Ascending aorta (tissue), 2 donors: ENCODE measurements around the gene ARVCF. TPM values are rescaled to one million over a fixed set of nuclear protein-coding genes. Genes with fewer than 3 reads are reported as not detected.
"Not testable (repeated sequence)": the region's sequence is repeated elsewhere in the genome, so short reads cannot be mapped to it uniquely, and the experiment has no call there.

ENCODE experiments used
- DNase-seq, 2 donors: peaks; one replicate each; pipeline ENCODE4 v3.0.0-alpha.2; 2019; ENCODE audit warnings: low spot score in 2 of 2
- H3K27ac ChIP-seq, 2 donors: fragments of 200-600 bp; sonication (generic); one replicate each; pipeline ENCODE4 v1.5.1; 2016 to 2017; ENCODE audit warnings: mild to moderate bottlenecking in 1 of 2
- H3K27me3 ChIP-seq: fragments of 200-600 bp; sonication (generic); one replicate; pipeline ENCODE4 v1.5.1; 2017
- H3K36me3 ChIP-seq, 2 donors: fragments of 200-600 bp; sonication (generic); one replicate each; pipeline ENCODE4 v1.5.1; 2016
- H3K4me1 ChIP-seq, 2 donors: fragments of 200-600 bp; sonication (generic); one replicate each; pipeline ENCODE4 v1.5.1; 2016 to 2017; ENCODE audit warnings: mild to moderate bottlenecking in 1 of 2
- H3K4me3 ChIP-seq, 2 donors: fragments of 200-600 bp; sonication (generic); one replicate each; pipeline ENCODE4 v1.5.1; 2016 to 2017; ENCODE audit warnings: mild to moderate bottlenecking in 1 of 2
- H3K9me3 ChIP-seq, 2 donors: fragments of 200-600 bp; sonication (generic); one replicate each; pipeline ENCODE4 v1.5.1; 2016
- intact Hi-C: fragments of 100-400 bp; cut with DNase I; formaldehyde crosslinking; loops from one replicate; pipeline ENCODE4 v1.15.1; 2023
- total RNA-seq: library from RNA; depleted of rRNA; stranded (reverse); fragments of >200 nt; gene quantifications from one replicate; pipeline ENCODE4 v1.1.0, GENCODE V29; 2016
- TF ChIP-seq, protein P1 (sequence below), 3 experiments: fragments of 200-600 bp in 2 of 3; fragments of 450-650 bp in 1 of 3; sonication (generic) in 2 of 3; IDR thresholded peaks; one replicate each; pipeline ENCODE4 v1.5.1; 2016 to 2019; ENCODE audit warnings: antibody characterized with exemption in 3 of 3, mild to moderate bottlenecking in 1 of 3, moderate library complexity in 1 of 3

Gene ARVCF
- total RNA-seq, 1 donor from 2014 or later, result 252 TPM

DNA sequence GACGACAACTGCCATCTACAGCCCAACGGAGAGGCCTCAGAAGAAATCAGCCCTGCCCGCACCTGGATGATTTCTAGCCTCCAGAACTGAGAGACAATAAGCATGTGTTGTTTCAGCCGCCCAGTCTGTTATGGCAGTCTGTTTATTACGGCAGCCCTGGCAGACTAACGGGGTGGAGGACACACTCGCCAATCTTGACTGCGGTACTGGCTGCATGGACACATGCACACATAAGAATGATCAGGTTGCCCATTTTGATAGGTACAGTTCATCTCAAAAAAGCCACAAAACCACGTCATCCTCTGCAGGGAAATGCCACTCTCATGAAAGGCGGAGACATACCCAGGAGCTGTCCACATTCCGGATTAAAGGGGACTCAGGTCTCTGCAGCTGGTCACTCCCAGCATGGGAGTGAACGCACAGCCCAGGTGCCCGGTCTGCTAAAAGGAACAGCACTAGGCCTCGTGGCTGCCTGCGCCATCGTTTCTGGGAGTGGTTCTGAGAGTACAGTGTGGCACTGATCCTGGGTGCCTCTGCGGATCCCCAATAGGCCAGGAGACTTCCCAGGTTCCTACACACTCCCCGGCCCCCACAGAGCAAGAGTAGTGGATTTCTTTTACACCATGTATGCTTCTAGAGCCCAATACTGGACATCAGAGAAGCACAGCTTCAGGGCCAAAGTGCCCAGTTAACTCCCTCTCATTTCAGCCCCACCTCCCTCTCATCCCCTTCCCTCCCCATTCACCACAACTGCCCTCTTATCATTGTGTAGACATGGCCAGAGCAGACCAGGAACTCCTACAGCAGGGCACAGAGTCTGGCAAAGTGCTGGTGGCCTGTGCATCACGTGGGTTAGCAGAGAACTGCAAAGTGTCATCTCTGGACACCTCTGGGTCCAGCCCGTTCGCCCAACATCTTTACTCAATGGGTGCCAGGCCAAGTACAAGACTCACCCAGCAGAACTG, 86.8 kb downstream of the ARVCF start:
- intact Hi-C loops, result no loop called here
- Histone ChIP-seq H3K4me3 (no peak overlapping the region), H3K27me3 (no peaks in the 10 kb centered on the region), H3K9me3 (no peaks in the 10 kb centered on the region), H3K4me1 (no peaks in the 10 kb centered on the region), H3K27ac (no peak overlapping the region), H3K36me3 (peaks cover 5 to 13% of the 10 kb centered on the region in 2 donors)
- TF ChIP-seq, protein P1, sequence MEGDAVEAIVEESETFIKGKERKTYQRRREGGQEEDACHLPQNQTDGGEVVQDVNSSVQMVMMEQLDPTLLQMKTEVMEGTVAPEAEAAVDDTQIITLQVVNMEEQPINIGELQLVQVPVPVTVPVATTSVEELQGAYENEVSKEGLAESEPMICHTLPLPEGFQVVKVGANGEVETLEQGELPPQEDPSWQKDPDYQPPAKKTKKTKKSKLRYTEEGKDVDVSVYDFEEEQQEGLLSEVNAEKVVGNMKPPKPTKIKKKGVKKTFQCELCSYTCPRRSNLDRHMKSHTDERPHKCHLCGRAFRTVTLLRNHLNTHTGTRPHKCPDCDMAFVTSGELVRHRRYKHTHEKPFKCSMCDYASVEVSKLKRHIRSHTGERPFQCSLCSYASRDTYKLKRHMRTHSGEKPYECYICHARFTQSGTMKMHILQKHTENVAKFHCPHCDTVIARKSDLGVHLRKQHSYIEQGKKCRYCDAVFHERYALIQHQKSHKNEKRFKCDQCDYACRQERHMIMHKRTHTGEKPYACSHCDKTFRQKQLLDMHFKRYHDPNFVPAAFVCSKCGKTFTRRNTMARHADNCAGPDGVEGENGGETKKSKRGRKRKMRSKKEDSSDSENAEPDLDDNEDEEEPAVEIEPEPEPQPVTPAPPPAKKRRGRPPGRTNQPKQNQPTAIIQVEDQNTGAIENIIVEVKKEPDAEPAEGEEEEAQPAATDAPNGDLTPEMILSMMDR (IDR thresholded peaks at IDR 0.05), result no peak
- no peak for DNase-seq

- intact Hi-C loops, result no loop called here
- H3K27ac ChIP-seq, result no peak overlapping the region
- H3K4me3 ChIP-seq, result no peak overlapping the region
- no peaks in the 10 kb centered on the region for H3K9me3 ChIP-seq
- H3K4me1 ChIP-seq, result no peaks in the 10 kb centered on the region
- peaks cover 5 to 13% of the 10 kb centered on the region in 2 donors for H3K36me3 ChIP-seq
- DNase-seq, result no peak
- H3K27me3 ChIP-seq, result no peaks in the 10 kb centered on the region
- TF ChIP-seq, protein P1 (IDR thresholded peaks at IDR 0.05), result no peak
Observed at GRCh38 chr22:19928207-19928606, 88.4 kb downstream of the ARVCF start.

- no peaks in the 10 kb centered on the region for H3K4me1 ChIP-seq
- intact Hi-C loops, result no loop called here
- DNase-seq, result no peak
- peaks cover 5 to 13% of the 10 kb centered on the region in 2 donors for H3K36me3 ChIP-seq
- H3K4me3 ChIP-seq, result no peak overlapping the region
- TF ChIP-seq, protein P1 (IDR thresholded peaks at IDR 0.05), result no peak
- no peak overlapping the region for H3K27ac ChIP-seq
- no peaks in the 10 kb centered on the region for H3K9me3 ChIP-seq
- no peaks in the 10 kb centered on the region for H3K27me3 ChIP-seq
Observed at GRCh38 chr22:19927696-19928095, 88.9 kb downstream of the ARVCF start.

- H3K27ac ChIP-seq, H3K9me3 ChIP-seq, intact Hi-C loops, H3K27me3 ChIP-seq, H3K4me1 ChIP-seq, DNase-seq, H3K4me3 ChIP-seq: not testable (repeated sequence)
- peaks cover 5 to 13% of the 10 kb centered on the region in 2 donors for H3K36me3 ChIP-seq
Observed at GRCh38 chr22:19926028-19926427, 90.6 kb downstream of the ARVCF start.

DNA sequence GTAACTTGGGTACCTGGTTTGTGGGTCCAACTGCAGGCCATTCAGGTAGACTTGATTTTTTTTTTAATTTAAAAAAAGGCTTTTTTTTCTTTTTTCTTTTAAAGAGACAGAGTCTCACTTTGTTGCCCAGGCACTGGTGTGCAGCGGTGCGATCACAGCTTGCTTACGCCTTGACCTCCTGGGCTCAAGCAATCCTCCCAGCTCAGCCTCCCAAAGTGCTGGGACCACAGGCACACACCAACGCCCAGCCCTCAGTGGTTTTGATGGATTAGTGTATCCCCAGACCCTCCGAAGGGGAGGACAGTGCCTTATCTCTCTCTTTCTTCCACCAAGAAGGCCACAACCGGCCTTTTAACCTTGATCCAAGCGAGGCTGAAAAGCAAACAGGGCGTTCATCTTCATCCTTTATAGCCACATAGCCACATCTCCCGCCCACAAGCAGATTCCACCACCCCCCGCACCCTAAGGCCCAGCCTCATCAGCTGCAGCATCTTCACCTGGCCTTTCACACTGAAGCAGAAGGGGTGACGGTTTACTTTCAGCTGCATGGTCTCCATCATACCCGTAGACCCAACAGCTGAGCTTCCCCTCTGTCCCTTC, 92.6 kb downstream of the ARVCF start:
- Histone ChIP-seq H3K36me3 (no peaks in the 10 kb centered on the region), H3K4me3 (no peak overlapping the region), H3K27me3 (no peaks in the 10 kb centered on the region), H3K4me1 (no peaks in the 10 kb centered on the region), H3K27ac (no peak overlapping the region), H3K9me3 (no peaks in the 10 kb centered on the region)
- TF ChIP-seq, protein P1 (IDR thresholded peaks at IDR 0.05), result no peak
- no peak for DNase-seq
- intact Hi-C loops, result no loop called here

GRCh38 chr22:19921544-19922081, 95.0 kb downstream of the ARVCF start:
- peaks cover 20 to 22% of the 10 kb centered on the region in 2 donors for H3K36me3 ChIP-seq
- no peak for DNase-seq

More at GRCh38 chr22:19921544-19922081, 95.0 kb downstream of the ARVCF start:
- Histone ChIP-seq H3K27me3 (no peaks in the 10 kb centered on the region), H3K4me1 (no peaks in the 10 kb centered on the region), H3K9me3 (no peaks in the 10 kb centered on the region), H3K27ac (no peak overlapping the region), H3K4me3 (no peak overlapping the region)
- TF ChIP-seq, protein P1 (IDR thresholded peaks at IDR 0.05), result no peak
- intact Hi-C loops, result no loop called here
